Aorta (tissue), 5 donors: ENCODE results near the gene OR2J3. TPM values are rescaled to one million over a fixed set of nuclear protein-coding genes. Genes with fewer than 3 reads are reported as not detected.
A peak's percentile ranks its signal among the peaks of the same experiment; 100 is the strongest.
"Not testable (repeated sequence)": the region's sequence is repeated elsewhere in the genome, so short reads cannot be mapped to it uniquely, and the experiment has no call there.

Source experiments
- ATAC-seq: fragments of 200-7000 bp; cut with Tn5 transposase; one replicate; pipeline ENCODE4 v1.9.1; 2022; ENCODE audit warnings: moderate library complexity; ENCODE audit not compliant: low FRiP score
- DNase-seq, 2 donors: peaks; one replicate each; pipeline ENCODE4 v3.0.0-alpha.2; 2020
- H3K27ac ChIP-seq, 2 donors: one replicate each; pipeline ENCODE4 v1.5.1; 2013; ENCODE audit warnings: low read length in 2 of 2, mild to moderate bottlenecking in 2 of 2, moderate library complexity in 2 of 2, control low read depth in 1 of 2, inconsistent platforms in 1 of 2, low read depth in 1 of 2
- H3K27me3 ChIP-seq, 2 donors: one replicate each; pipeline ENCODE4 v1.6.1; 2013; ENCODE audit warnings: control low read depth in 1 of 2, low read length in 1 of 2, mild to moderate bottlenecking in 1 of 2, moderate library complexity in 1 of 2; ENCODE audit not compliant: insufficient read depth in 2 of 2, control insufficient read depth in 1 of 2
- H3K36me3 ChIP-seq, 2 donors: one replicate each; pipeline ENCODE4 v1.6.1; 2013; ENCODE audit warnings: control low read depth in 1 of 2, low read length in 1 of 2, mild to moderate bottlenecking in 1 of 2; ENCODE audit not compliant: insufficient read depth in 2 of 2, control insufficient read depth in 1 of 2
- H3K4me1 ChIP-seq, 2 donors: one replicate each; pipeline ENCODE4 v1.6.1; 2013; ENCODE audit warnings: low read length in 2 of 2, control low read depth in 1 of 2, mild to moderate bottlenecking in 1 of 2, moderate library complexity in 1 of 2; ENCODE audit not compliant: insufficient read depth in 2 of 2, control insufficient read depth in 1 of 2
- H3K4me3 ChIP-seq, 2 donors: one replicate each; pipeline ENCODE4 v1.5.1; 2013; ENCODE audit warnings: low read length in 2 of 2, control low read depth in 1 of 2, mild to moderate bottlenecking in 1 of 2
- H3K9me3 ChIP-seq: one replicate; pipeline ENCODE4 v1.6.1; 2013; ENCODE audit warnings: mild to moderate bottlenecking, low read length; ENCODE audit not compliant: control insufficient read depth
- WGBS, 2 donors: extraction: QIAGEN DNeasy Blood & Tissue Kit; methylation state at CpG; one replicate each; pipeline ENCODE4 v1.1.7; 2013; 5-methylcytosine and 5-hydroxymethylcytosine counted together
- intact Hi-C, 2 donors: fragments of 100-400 bp; cut with DNase I; formaldehyde crosslinking; loops; one replicate each; pipeline versions ENCODE4 v1.14.2 to v1.15.0; 2022
- polyA plus RNA-seq, 2 donors: library from polyadenylated mRNA; stranded (reverse); fragments of 200-250 nt; gene quantifications; one replicate each; pipeline ENCODE4 v1.2.3, GENCODE V29; 2013
- total RNA-seq, 2 donors: library from RNA; stranded (reverse); fragmentation: NEBNext Ultra II Directional; extraction: Animal tissue kit (Norgen Biotek cat#: 25700); gene quantifications; one replicate each; pipeline ENCODE4 v1.2.1, GENCODE V29; 2021
- donor health status: healthy with polysubstance abuse.
- donor health status: Bipolar disorder and iron deficiency.
- donor health status: DM: no; HTN: no; CAD: no.
- donor health status: DM: no; HTN: no; CAD: no.
- donor health status: DM: yes; HTN: yes; CAD: no.

OR2J3 gene
- total and polyA plus RNA-seq, 4 donors: 0.13 TPM; not detected in 3

DNA sequence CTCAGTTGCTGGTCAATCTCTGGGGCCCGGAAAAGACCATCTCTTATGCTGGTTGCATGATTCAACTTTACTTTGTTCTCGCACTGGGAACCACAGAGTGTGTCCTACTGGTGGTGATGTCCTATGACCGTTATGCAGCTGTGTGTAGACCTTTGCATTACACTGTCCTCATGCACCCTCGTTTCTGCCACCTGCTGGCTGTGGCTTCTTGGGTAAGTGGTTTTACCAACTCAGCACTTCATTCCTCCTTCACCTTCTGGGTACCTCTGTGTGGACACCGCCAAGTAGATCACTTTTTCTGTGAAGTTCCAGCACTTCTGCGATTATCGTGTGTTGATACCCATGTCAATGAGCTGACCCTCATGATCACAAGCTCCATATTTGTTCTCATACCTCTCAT lies 4.3 kb downstream of the OR2J3 start:
- Histone ChIP-seq H3K27me3 (no peaks in the 10 kb centered on the region), H3K9me3 (no peaks in the 10 kb centered on the region), H3K4me3 (no peak overlapping the region), H3K27ac (no peak overlapping the region), H3K36me3 (no peaks in the 10 kb centered on the region), H3K4me1 (no peaks in the 10 kb centered on the region)
- ATAC-seq: no peak
- intact Hi-C loops: no loop called here
- WGBS, 2 donors: 76 to 77% methylated on average over 7 of the region's 7 CpGs
- no peak for DNase-seq

GRCh38 chr6:29114964-29115363 lies 7.1 kb downstream of the OR2J3 start:
- ATAC-seq: not testable (repeated sequence)

GRCh38 chr6:29129326-29130012 lies 21.6 kb downstream of the OR2J3 start:
- no peaks in the 10 kb centered on the region for H3K4me1 ChIP-seq
- H3K36me3 ChIP-seq: no peaks in the 10 kb centered on the region
- intact Hi-C loops: no loop called here
- H3K27me3 ChIP-seq: no peaks in the 10 kb centered on the region
- 78 to 86% methylated on average over 15 of the region's 15 CpGs for WGBS, 2 donors
- H3K27ac ChIP-seq: no peak overlapping the region
- DNase-seq: no peak
- no peaks in the 10 kb centered on the region for H3K9me3 ChIP-seq
- H3K4me3 ChIP-seq: no peak overlapping the region
- ATAC-seq: peak; percentile 19

More at GRCh38 chr6:29114964-29115363, 7.1 kb downstream of the OR2J3 start:
- H3K4me1 ChIP-seq, DNase-seq, intact Hi-C loops, H3K27ac ChIP-seq, H3K27me3 ChIP-seq, H3K36me3 ChIP-seq, H3K9me3 ChIP-seq, H3K4me3 ChIP-seq: not testable (repeated sequence)
- 82 to 91% methylated on average over 1 of the region's 3 CpGs for WGBS, 2 donors

- 85 to 86% methylated on average over 4 of the region's 4 CpGs for WGBS, 2 donors
- Histone ChIP-seq H3K9me3 (no peaks in the 10 kb centered on the region), H3K36me3 (no peaks in the 10 kb centered on the region), H3K27ac (no peak overlapping the region), H3K4me3 (no peak overlapping the region), H3K4me1 (no peaks in the 10 kb centered on the region), H3K27me3 (no peaks in the 10 kb centered on the region)
- no peak for DNase-seq
- no peak for ATAC-seq
- intact Hi-C loops: no loop called here
Observed at GRCh38 chr6:29130644-29131043, 22.8 kb downstream of the OR2J3 start.

DNA sequence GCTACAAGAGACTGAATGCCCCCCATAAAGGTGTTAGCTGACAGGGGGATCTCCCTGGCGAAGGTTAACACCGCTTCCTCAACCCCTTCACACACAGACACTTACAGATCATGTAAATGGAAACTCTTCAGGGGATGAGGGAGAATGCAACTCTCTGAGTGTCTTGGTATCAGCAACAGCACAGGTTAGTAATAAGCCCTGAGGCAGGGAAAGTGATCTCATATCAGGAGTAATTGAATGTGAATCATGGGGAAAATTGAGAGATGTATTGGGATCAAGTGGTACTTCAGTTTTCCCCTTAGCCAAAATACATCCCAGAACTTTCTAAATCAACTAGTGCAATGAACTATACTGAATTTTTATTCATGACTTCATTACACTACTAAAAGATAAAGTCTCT lies 23.8 kb downstream of the OR2J3 start:
- Histone ChIP-seq H3K36me3 (no peaks in the 10 kb centered on the region), H3K27ac (no peak overlapping the region), H3K4me3 (no peak overlapping the region), H3K9me3 (no peaks in the 10 kb centered on the region), H3K27me3 (no peaks in the 10 kb centered on the region), H3K4me1 (no peaks in the 10 kb centered on the region)
- DNase-seq: no peak
- intact Hi-C loops: no loop called here
- no peak for ATAC-seq
- WGBS, 2 donors: 76 to 80% methylated on average over 2 of the region's 2 CpGs

DNA sequence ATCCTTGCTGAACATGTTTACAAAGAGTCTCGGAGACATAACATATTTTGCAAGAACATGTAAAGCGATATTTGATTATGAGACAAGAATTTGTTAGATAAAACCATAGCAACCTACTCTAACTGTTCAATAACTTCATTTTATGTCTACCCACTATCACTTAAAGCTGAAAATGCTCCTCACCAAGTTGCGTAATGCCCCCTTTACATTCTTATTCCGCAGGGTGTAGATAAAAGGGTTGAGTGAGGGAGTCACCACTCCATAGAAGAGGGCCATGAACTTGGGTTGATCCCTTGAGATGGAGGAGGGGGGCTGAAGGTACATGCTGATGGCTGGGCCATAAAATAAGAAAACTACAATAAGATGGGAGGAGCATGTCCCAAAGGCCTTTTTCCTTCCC lies 29.9 kb downstream of the OR2J3 start:
- DNase-seq (no peak), ATAC-seq (no peak)
- 86 to 87% methylated on average over 4 of the region's 4 CpGs for WGBS, 2 donors
- no peak overlapping the region for H3K4me3 ChIP-seq
- intact Hi-C loops: no loop called here
- no peaks in the 10 kb centered on the region for H3K36me3 ChIP-seq
- H3K4me1 ChIP-seq: no peaks in the 10 kb centered on the region
- H3K9me3 ChIP-seq: no peaks in the 10 kb centered on the region
- H3K27me3 ChIP-seq: no peaks in the 10 kb centered on the region
- H3K27ac ChIP-seq: no peak overlapping the region

- no peak for ATAC-seq
Observed at GRCh38 chr6:29141606-29142005, 33.7 kb downstream of the OR2J3 start.

GRCh38 chr6:29142309-29142708 lies 34.5 kb downstream of the OR2J3 start:
- no peak overlapping the region for H3K27ac ChIP-seq
- no peaks in the 10 kb centered on the region for H3K4me1 ChIP-seq
- H3K27me3 ChIP-seq: no peaks in the 10 kb centered on the region
- H3K36me3 ChIP-seq: no peaks in the 10 kb centered on the region
- DNase-seq (no peak), ATAC-seq (no peak)
- H3K9me3 ChIP-seq: peaks cover 2% of the 10 kb centered on the region
- intact Hi-C loops: no loop called here
- no peak overlapping the region for H3K4me3 ChIP-seq

More at GRCh38 chr6:29141606-29142005, 33.7 kb downstream of the OR2J3 start:
- no peak for DNase-seq
- Histone ChIP-seq H3K27me3 (no peaks in the 10 kb centered on the region), H3K9me3 (peaks cover 2% of the 10 kb centered on the region), H3K4me3 (no peak overlapping the region), H3K4me1 (no peaks in the 10 kb centered on the region), H3K27ac (no peak overlapping the region), H3K36me3 (no peaks in the 10 kb centered on the region)
- intact Hi-C loops: no loop called here
- 64 to 77% methylated on average over 1 of the region's 1 CpG for WGBS, 2 donors

DNA sequence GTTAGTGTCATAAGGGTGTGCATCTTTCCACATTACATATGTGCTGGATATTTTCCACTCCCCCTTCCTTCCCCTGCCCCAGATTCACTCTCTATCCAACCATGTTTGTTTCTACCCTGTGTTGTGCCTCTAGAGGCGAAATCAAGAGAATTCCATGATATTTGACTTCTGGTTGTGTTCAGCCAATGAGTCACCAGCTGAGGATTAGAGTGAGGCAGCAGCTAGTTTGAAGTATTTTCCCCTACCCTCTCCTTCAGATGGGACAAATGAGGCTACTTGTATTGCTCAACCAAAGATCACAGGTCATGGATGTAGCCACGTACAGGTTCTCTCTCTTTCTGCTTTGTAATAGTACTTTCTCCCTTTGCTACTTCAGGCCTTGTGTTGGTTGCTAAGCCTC lies 38.3 kb downstream of the OR2J3 start:
- H3K4me1 ChIP-seq: no peaks in the 10 kb centered on the region
- WGBS, 2 donors: 50 to 58% methylated on average over 2 of the region's 2 CpGs
- no peak for ATAC-seq
- intact Hi-C loops: no loop called here
- DNase-seq: no peak
- H3K9me3 ChIP-seq: peaks cover 2% of the 10 kb centered on the region
- no peaks in the 10 kb centered on the region for H3K27me3 ChIP-seq
- H3K36me3 ChIP-seq: no peaks in the 10 kb centered on the region
- H3K27ac ChIP-seq: no peak overlapping the region
- no peak overlapping the region for H3K4me3 ChIP-seq
